KMS-11 (cell line): ENCODE measurements around the gene RGS21.

Experiments
- H2AFZ ChIP-seq: fragments of 200-600 bp; sonication (generic); 2 replicates; pipeline ENCODE4 v1.6.1; 2016; ENCODE audit warnings: antibody characterized with exemption, mixed run types, low read depth
- H3K27ac ChIP-seq: fragments of 200-600 bp; sonication (generic); 2 replicates; pipeline ENCODE4 v1.6.1; 2016; ENCODE audit warnings: mild to moderate bottlenecking, mixed run types
- H3K27me3 ChIP-seq: fragments of 200-600 bp; sonication (generic); 2 replicates; pipeline ENCODE4 v1.6.1; 2017; ENCODE audit warnings: mild to moderate bottlenecking, low read depth, mixed run types, moderate library complexity; ENCODE audit not compliant: insufficient read depth
- H3K36me3 ChIP-seq: fragments of 200-600 bp; sonication (generic); 2 replicates; pipeline ENCODE4 v1.6.1; 2017; ENCODE audit warnings: mild to moderate bottlenecking, mixed run types; ENCODE audit not compliant: insufficient read depth
- H3K4me1 ChIP-seq: fragments of 200-600 bp; sonication (generic); 2 replicates; pipeline ENCODE4 v1.6.1; 2016; ENCODE audit warnings: mild to moderate bottlenecking, low read depth, mixed run types; ENCODE audit not compliant: poor library complexity, severe bottlenecking
- H3K4me2 ChIP-seq: fragments of 200-600 bp; sonication (generic); 2 replicates; pipeline ENCODE4 v1.7.0; 2016; ENCODE audit warnings: mild to moderate bottlenecking, mixed run types
- H3K4me3 ChIP-seq: fragments of 200-600 bp; sonication (generic); IDR thresholded peaks from 2 replicates; pipeline ENCODE4 v1.6.1; 2017; ENCODE audit warnings: low read depth, low read length, mixed read lengths; ENCODE audit not compliant: insufficient read depth
- H3K79me2 ChIP-seq: fragments of 200-600 bp; sonication (generic); 2 replicates; pipeline ENCODE4 v1.6.1; 2016; ENCODE audit warnings: low read depth, mixed run types; ENCODE audit not compliant: insufficient read depth
- H3K9ac ChIP-seq: fragments of 200-600 bp; sonication (generic); 2 replicates; pipeline ENCODE4 v1.6.1; 2016; ENCODE audit warnings: mild to moderate bottlenecking, mixed run types
- H4K20me1 ChIP-seq: fragments of 200-600 bp; sonication (generic); 2 replicates; pipeline ENCODE4 v1.6.1; 2016; ENCODE audit warnings: mild to moderate bottlenecking, mixed run types; ENCODE audit not compliant: insufficient read depth
- CTCF ChIP-seq: fragments of 200-600 bp; sonication (generic); conservative IDR thresholded peaks from 2 replicates; pipeline ENCODE4 v1.6.1; 2017; ENCODE audit warnings: low read depth, mild to moderate bottlenecking, antibody characterized with exemption, low read length, moderate library complexity, mixed read lengths

Gene RGS21

GRCh38 chr1:192358822-192359221 is 42.0 kb downstream of the RGS21 start:
- Histone ChIP-seq H3K79me2 (no peaks in the 10 kb centered on the region), H3K9ac (no peak overlapping the region), H3K4me2 (no peak overlapping the region), H3K36me3 (no peaks in the 10 kb centered on the region), H4K20me1 (no peaks in the 10 kb centered on the region), H3K4me1 (no peaks in the 10 kb centered on the region), H2AFZ (no peak overlapping the region), H3K27me3 (no peaks in the 10 kb centered on the region), H3K4me3 (no peak overlapping the region), H3K27ac (no peak overlapping the region)
- TF ChIP-seq CTCF = no peak

- no peaks in the 10 kb centered on the region for H3K4me1 ChIP-seq
- no peak overlapping the region for H3K4me3 ChIP-seq
- H2AFZ ChIP-seq = no peak overlapping the region
- no peak overlapping the region for H3K9ac ChIP-seq
- no peaks in the 10 kb centered on the region for H3K27me3 ChIP-seq
- no peak for TF ChIP-seq CTCF
- no peak overlapping the region for H3K27ac ChIP-seq
- H3K36me3 ChIP-seq = no peaks in the 10 kb centered on the region
- no peaks in the 10 kb centered on the region for H4K20me1 ChIP-seq
- H3K4me2 ChIP-seq = no peak overlapping the region
- no peaks in the 10 kb centered on the region for H3K79me2 ChIP-seq
These were observed 46.4 kb downstream of the RGS21 start for GRCh38 chr1:192363177-192363576.

- no peak overlapping the region for H3K4me3 ChIP-seq
- H3K27ac ChIP-seq = no peak overlapping the region
- TF ChIP-seq CTCF = no peak
- no peaks in the 10 kb centered on the region for H3K36me3 ChIP-seq
- H3K4me2 ChIP-seq = no peak overlapping the region
- no peaks in the 10 kb centered on the region for H4K20me1 ChIP-seq
- H3K9ac ChIP-seq = no peak overlapping the region
- H2AFZ ChIP-seq = no peak overlapping the region
- H3K79me2 ChIP-seq = no peaks in the 10 kb centered on the region
- no peaks in the 10 kb centered on the region for H3K4me1 ChIP-seq
- H3K27me3 ChIP-seq = no peaks in the 10 kb centered on the region
These were observed 50.6 kb downstream of the RGS21 start for GRCh38 chr1:192367436-192367835.

DNA sequence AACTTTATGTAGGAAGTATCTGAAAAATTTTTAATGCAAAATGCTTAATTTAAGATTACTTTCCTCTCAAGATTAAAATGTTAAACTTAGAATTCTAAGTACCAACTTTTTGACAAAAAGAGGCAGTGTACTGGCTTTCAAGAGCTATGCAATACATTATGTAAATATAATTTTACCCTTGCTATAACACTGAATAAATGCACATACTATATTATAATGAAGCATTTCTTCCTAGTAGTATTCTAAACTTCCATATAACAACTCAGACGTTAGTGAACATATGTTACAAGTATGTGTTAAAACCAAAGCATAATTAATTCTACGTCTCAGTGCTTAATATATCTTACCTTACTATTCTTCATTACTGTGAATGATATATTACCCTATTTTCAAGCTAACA is 58.5 kb downstream of the RGS21 start:
- Histone ChIP-seq H3K27me3 (no peaks in the 10 kb centered on the region), H3K4me1 (no peaks in the 10 kb centered on the region), H3K27ac (no peak overlapping the region), H3K4me2 (no peak overlapping the region), H4K20me1 (no peaks in the 10 kb centered on the region), H3K9ac (no peak overlapping the region), H3K79me2 (no peaks in the 10 kb centered on the region), H3K36me3 (no peaks in the 10 kb centered on the region), H2AFZ (no peak overlapping the region), H3K4me3 (no peak overlapping the region)
- TF ChIP-seq CTCF = no peak

DNA sequence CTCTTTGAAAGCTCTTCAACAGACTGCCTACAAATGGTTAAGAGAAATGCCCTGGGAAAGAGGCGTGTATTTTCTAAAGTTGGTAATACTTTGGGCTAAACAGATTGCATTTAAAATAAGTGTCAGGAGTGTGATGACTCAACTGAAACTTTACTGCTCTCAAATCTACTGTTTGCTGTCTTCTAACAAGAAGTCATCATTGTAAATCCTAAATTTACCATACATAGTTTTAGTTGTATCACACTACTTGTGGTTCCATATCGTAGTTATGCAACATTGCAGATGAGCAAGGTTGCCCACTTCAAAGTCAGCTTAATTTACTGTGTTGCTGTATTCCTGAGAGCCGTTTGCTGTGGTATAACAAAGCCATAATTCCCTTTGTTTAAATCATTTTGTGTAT is 59.6 kb downstream of the RGS21 start:
- Histone ChIP-seq H3K9ac (no peak overlapping the region), H4K20me1 (no peaks in the 10 kb centered on the region), H3K36me3 (no peaks in the 10 kb centered on the region), H3K4me3 (no peak overlapping the region), H3K27me3 (no peaks in the 10 kb centered on the region), H2AFZ (no peak overlapping the region), H3K4me2 (no peak overlapping the region), H3K79me2 (no peaks in the 10 kb centered on the region), H3K4me1 (no peaks in the 10 kb centered on the region), H3K27ac (no peak overlapping the region)
- TF ChIP-seq CTCF = no peak
